Glomerular endothelial cell (primary cell): ENCODE data around the gene FGGY. TPM values are rescaled to one million over a fixed set of nuclear protein-coding genes. Genes with fewer than 3 reads are reported as not detected.
"Not testable (repeated sequence)": the region's sequence is repeated elsewhere in the genome, so short reads cannot be mapped to it uniquely, and the experiment has no call there.

Experiments
- DNase-seq: peaks from one replicate; pipeline ENCODE4 v3.0.0-alpha.2; 2011; ENCODE audit warnings: low read depth, low spot score; ENCODE audit errors: extremely low read depth
- total RNA-seq: library from RNA; depleted of rRNA; stranded (reverse); fragments of >200 nt; gene quantifications from 2 replicates; pipeline ENCODE4 v1.2.3, GENCODE V29; 2015

Gene FGGY
- total RNA-seq, 1 donor from 2014 or later: 5.8 TPM

GRCh38 chr1:59474496-59474895 lies 177.6 kb downstream of the FGGY start:
- DNase-seq: no peak

DNA sequence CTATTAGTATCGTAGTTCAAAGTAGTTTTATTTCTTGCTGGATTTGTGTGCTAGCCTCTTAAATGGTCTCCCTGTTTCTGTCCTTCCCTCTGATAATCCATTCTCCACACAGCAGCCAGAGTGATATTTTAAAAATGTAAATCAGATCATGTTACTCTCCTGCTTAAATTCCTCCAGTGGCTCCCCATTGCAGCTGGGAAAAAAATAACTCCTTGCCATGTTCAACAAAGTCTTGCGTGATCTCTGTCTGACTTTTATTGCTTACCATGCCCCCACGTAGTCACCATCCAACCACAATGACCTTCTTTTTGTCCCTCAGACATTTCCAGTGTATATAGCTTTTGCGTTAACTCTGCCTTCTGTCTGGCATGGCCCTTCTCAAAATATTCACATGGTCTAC lies 178.8 kb downstream of the FGGY start:
- no peak for DNase-seq

DNA sequence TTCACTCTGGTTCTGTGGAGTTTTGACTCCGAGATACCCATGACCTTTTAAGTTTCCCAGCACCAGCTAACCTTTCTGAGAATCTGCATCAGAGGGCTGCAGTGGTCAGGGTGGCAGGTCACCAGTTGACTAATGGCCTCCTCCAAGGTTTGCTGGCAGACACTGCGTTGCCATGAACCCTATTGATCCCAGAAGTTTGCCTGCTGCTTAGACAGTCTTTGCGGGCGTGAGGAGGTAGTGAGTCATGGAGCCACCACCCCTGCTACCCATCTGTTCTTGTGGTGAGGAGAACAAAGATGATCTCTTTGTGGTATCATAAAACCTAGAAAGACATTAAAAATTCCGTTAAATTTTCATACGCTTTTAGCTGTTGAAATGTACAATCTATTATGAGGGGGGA lies 180.4 kb downstream of the FGGY start:
- no peak for DNase-seq

DNA sequence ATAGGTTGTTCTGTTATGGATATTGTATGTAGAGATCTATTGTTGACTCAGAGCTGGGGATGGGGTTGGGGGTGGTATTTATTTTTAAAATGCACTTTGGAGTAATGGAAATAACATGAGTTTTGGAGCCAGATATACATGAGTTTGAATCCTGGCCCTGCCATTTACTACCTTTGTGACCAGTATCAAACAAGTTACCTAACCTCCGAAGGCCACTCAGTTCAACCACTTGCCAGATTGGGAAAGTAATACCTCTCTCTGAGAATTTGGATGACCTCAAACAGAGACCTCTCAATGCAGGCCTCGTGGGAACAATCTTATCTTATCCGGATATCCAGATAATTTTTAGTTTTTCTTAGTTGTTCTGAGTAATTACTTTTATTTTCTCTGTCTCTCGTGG lies 181.0 kb downstream of the FGGY start:
- DNase-seq: no peak

GRCh38 chr1:59478822-59479221 lies 181.9 kb downstream of the FGGY start:
- no peak for DNase-seq

GRCh38 chr1:59480188-59480888 lies 183.4 kb downstream of the FGGY start:
- no peak for DNase-seq

DNA sequence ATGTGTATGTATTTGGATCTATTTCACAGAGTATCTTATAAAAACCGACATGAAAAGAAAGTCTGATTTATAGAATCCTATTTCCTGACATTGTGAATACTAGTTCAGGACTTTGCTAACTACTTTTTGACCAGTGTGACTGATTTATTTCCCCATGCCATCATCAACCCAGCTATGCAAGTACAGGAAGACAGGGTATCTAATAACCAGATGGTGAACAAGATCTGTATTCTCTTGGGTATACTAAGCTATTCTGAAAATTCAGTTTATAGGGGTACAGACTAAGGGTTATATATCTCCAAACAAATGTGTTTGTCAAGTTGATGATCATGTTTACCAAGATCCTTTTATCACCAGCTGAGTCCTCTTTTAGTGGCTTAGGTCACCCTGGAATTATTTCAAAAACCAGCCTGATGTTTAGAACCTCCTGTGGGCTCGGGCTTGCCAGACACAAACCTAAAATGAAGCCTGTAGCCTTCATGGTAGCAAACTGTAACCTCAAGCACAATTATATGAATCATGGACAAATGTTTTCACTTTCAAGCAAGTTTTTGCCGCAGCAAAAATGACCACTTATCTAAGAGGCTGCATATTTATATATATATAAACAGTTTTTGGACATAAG lies 185.1 kb downstream of the FGGY start:
- DNase-seq: no peak

DNA sequence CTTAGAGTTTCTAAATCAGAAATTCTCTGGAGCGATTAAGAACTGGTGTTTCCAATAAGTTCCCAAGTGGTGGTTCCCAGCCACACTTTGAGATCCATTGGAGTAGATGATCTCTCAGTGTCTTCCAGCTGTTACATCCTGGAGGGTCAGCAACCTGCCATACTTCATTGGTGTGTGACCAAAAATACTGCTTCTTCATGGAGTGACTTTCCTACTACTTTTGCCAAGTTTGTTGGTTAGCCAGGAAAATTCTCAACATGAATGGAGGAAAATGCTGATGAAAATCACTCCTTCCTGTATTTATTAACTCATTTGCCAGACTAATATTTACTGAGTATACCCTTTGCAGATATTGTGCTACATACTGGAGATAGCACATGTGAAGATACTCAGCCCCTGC lies 186.1 kb downstream of the FGGY start:
- no peak for DNase-seq

GRCh38 chr1:59484096-59484495 lies 187.2 kb downstream of the FGGY start:
- DNase-seq: peak; percentile 44

DNA sequence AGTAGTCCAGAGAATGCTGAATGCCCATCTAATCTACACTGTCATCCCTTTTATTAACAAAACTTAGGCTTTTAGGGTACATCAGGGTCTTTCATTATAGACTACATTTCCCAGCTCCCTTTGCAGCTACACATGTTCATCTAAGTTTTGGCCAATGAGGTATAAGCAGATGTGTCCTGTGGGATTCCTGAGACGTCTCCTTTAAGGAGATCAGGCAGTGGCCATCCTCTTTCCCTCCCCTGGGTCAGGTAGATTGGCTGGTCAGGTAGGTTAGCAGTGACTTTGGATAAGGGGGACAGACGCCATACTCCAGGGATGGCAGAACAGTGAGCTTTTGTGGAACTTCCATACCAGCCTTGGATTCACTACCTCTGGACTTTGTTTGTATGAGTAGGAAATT lies 188.3 kb downstream of the FGGY start:
- DNase-seq: no peak

DNA sequence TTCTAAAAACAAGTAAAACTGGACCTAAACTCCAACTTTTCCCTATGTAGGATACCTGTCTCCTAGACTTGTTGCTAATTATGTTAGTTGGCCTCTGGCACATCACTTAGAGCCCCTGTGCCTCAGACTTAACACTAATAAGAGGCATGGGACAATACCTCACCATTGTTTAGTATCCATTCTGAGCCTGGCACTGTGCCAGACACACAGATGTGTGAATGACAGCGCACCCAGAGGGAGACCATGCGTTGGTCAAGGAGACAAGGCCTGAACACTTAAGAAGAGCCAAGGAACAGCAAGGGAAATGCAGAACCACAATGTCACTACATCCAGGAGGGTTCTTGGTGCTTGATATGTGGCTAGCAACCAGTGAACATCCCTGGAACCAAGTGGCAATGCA lies 189.1 kb downstream of the FGGY start:
- no peak for DNase-seq

DNA sequence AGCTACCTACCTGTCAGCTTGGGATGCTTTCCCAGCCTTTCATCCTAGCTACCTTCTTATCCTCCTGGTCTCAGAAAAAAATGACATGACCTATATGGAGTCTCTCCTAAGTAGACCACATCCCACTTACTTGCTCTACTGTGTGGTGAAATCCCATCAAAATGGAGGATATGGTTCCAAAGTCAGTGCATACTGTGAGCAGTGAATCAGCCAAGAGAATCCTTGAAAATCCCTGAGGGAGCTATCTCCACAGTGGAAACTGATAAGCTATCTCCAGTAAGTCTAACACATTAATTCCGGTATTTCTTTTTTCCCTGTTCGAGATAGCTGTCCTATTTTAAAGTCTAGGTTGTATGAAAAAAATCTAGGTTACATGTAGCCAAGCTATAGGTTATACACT lies 189.7 kb downstream of the FGGY start:
- DNase-seq: no peak

DNA sequence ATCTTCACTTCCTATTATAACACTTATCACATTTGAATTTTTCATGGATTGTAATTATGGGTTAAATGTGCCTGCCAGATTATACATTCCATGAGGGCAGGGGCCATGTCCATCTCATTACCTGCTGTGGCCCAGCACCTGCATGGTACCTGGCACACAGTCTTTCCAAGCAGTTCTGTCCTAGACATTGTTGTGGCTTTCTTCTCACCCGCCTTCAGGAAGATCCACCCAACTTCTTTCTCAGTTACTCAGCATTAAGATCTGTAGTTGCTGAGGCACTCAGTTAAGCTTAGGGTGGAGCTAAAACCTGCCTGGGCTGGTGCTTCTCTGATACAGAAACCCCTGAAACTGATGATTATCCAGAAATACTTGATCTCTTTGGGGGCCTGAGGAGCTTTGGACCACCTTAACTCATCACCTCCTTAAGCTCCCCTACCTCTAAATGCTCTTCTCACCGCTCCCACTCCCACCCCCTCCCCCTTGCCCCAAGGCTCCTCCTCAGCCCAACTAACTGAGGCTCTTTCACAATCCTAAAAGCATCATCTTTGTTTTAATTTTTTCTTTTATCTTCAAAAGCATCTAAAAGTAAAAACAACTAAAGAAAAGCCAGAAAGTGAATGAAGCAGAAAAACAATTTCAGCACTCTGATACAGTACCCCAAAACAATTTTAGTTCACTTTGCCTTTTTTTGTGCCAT lies 190.6 kb downstream of the FGGY start:
- DNase-seq: no peak

GRCh38 chr1:59492500-59492899 lies 195.6 kb downstream of the FGGY start:
- DNase-seq: no peak

DNA sequence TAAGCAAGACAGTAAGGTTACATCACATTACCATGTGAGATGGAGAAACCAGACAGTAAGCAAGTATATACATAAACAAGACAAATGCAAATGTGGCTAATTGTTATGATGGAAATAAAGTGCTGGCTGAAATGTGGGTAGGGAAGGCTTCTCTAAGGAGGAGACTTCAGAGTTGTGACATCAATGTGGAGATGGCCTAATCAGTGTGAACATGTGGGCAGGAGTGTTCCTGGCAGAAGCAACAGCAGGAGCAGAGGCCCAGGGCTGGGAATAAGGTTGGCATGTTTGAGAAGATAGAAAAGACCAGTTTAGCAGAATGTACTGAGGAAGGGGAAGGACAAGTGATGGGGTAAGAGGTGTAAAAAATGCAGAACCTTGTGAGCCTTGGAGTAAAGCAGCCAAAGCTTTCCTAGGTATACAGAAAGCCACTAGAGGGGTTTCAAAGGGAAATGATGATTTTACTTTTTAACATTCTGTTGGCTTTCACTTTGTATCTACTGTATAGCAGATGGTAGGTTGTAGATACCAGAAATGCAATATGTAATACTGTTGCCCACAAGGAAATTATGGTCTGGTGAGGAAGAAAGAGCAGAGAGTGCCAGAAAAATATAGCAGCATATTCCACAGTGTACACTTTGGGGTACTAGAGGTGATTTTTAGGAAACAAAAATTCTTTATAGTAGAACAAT lies 197.4 kb downstream of the FGGY start:
- no peak for DNase-seq

DNA sequence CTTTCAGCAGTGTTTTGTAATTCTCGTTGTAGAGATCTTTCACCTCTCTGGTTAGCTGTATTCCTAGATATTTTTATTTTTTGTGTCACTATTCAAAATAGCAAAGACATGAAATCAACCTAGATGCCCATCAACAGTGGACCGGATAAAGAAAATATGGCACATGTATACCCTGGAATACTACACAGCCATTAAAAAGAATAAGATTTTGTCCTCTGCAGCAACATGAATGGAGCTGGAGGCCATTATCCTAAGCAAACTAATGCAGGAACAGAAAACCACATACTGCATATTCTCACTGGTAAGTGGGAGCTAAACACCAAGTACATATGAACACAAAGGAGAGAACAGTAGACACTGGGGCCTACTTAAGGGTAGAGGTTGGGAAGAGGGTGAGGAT lies 199.3 kb downstream of the FGGY start:
- not testable (repeated sequence) for DNase-seq

GRCh38 chr1:59497616-59498015 lies 200.7 kb downstream of the FGGY start:
- DNase-seq: no peak

DNA sequence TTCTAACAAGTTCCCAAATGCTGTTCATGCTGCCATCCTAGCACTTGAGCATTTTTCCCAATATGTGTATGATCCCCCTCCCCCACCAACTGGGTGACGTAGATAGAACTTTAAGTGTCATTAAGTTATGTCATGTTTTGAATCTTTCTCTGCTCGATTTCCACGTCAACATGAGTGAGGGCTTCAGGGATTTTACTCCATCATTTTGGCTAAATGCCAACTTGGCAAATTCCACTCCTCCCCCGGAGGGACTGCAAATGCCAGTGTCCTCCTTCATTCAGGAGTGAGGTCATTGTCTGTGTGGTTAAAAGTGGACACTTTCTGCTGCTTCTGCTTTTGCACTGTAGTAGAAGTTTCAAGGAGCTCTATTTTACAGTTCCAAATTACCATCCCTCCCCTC lies 201.7 kb downstream of the FGGY start:
- no peak for DNase-seq

- no peak for DNase-seq
Measured at GRCh38 chr1:59499273-59499942, 202.5 kb downstream of the FGGY start.

GRCh38 chr1:59499943-59500569 lies 203.2 kb downstream of the FGGY start:
- DNase-seq: no peak
